GM06990 (cell line): Measurements from ENCODE around the gene CDH16.
"Not testable (repeated sequence)": the region's sequence is repeated elsewhere in the genome, so short reads cannot be mapped to it uniquely, and the experiment has no call there.

Source experiments
- DNase-seq: peaks from one replicate; pipeline ENCODE4 v3.0.0-alpha.2; 2011; ENCODE audit not compliant: insufficient read length; ENCODE audit errors: extremely low read depth
- H3K27me3 ChIP-seq: replicated peaks from 2 replicates; pipeline ENCODE4 v1.6.0; 2011; ENCODE audit warnings: low read length; ENCODE audit not compliant: control insufficient read depth, insufficient read depth
- H3K36me3 ChIP-seq: 2 replicates; pipeline ENCODE4 v1.5.1; 2011; ENCODE audit warnings: low read length; ENCODE audit not compliant: control insufficient read depth, insufficient read depth
- H3K4me3 ChIP-seq: replicated peaks from 2 replicates; pipeline ENCODE4 v1.5.1; 2011; ENCODE audit warnings: low read depth, mild to moderate bottlenecking, control low read depth, low read length
- CTCF ChIP-seq: IDR thresholded peaks from 2 replicates; pipeline ENCODE4 v1.5.1; 2011; ENCODE audit warnings: low read length, control low read depth, mild to moderate bottlenecking, inconsistent platforms; ENCODE audit not compliant: insufficient read depth, poor library complexity, severe bottlenecking

Gene CDH16

GRCh38 chr16:66900721-66901441 is 17.8 kb downstream of the CDH16 start:
- Histone ChIP-seq H3K4me3 (no peak overlapping the region), H3K27me3 (no peaks in the 10 kb centered on the region; the same call in 1 of the 2 replicates), H3K36me3 (no peaks in the 10 kb centered on the region)
- DNase-seq, result no peak
- no peak for TF ChIP-seq CTCF

GRCh38 chr16:66899945-66900710 is 18.6 kb downstream of the CDH16 start:
- no peak for TF ChIP-seq CTCF
- no peak overlapping the region for H3K4me3 ChIP-seq
- H3K36me3 ChIP-seq, result no peaks in the 10 kb centered on the region
- H3K27me3 ChIP-seq, result no peaks in the 10 kb centered on the region; the same call in 1 of the 2 replicates
- no peak for DNase-seq

GRCh38 chr16:66899310-66899944 is 19.3 kb downstream of the CDH16 start:
- Histone ChIP-seq H3K36me3 (no peaks in the 10 kb centered on the region), H3K4me3 (no peak overlapping the region), H3K27me3 (no peaks in the 10 kb centered on the region; the same call in 1 of the 2 replicates)
- no peak for DNase-seq
- no peak for TF ChIP-seq CTCF

- no peak for TF ChIP-seq CTCF
- DNase-seq, result no peak
- Histone ChIP-seq H3K4me3 (no peak overlapping the region), H3K27me3 (no peaks in the 10 kb centered on the region; the same call in 1 of the 2 replicates), H3K36me3 (no peaks in the 10 kb centered on the region)
These were observed 19.8 kb downstream of the CDH16 start for GRCh38 chr16:66898933-66899309.

- Histone ChIP-seq H3K36me3 (no peaks in the 10 kb centered on the region), H3K27me3 (no peaks in the 10 kb centered on the region; the same call in 1 of the 2 replicates), H3K4me3 (no peak overlapping the region)
- TF ChIP-seq CTCF, result no peak
- no peak for DNase-seq
These were observed 20.5 kb downstream of the CDH16 start for GRCh38 chr16:66898207-66898606.

GRCh38 chr16:66896682-66897081 is 22.0 kb downstream of the CDH16 start:
- not testable (repeated sequence) for H3K27me3 ChIP-seq, H3K36me3 ChIP-seq, H3K4me3 ChIP-seq, DNase-seq
